ENCODE results near the gene MYH7. TPM values are rescaled to one million over a fixed set of nuclear protein-coding genes. Genes with fewer than 3 reads are reported as not detected.
"Not testable (repeated sequence)": the region's sequence is repeated elsewhere in the genome, so short reads cannot be mapped to it uniquely, and the experiment has no call there.

MYH7 gene
- total RNA-seq, 1 donor from 2014 or later = not detected

- no peaks in the 10 kb centered on the region for H3K36me3 Mint-ChIP-seq (ENCODE audit: unreplicated experiment)
- peaks cover 16% of the 10 kb centered on the region for H3K27me3 Mint-ChIP-seq (ENCODE audit: unreplicated experiment)
- H3K4me1 Mint-ChIP-seq (ENCODE audit: low read depth, unreplicated experiment) = peaks cover 2% of the 10 kb centered on the region
- no peak for TF ChIP-seq CTCF (IDR thresholded peaks at IDR 0.05; ENCODE audit: partially characterized antibody, unreplicated experiment)
- peaks cover 11% of the 10 kb centered on the region for H3K9me3 Mint-ChIP-seq (ENCODE audit: unreplicated experiment)
- no peak for DNase-seq
- H3K4me3 Mint-ChIP-seq (ENCODE audit: unreplicated experiment) = no peak overlapping the region
- H3K27ac Mint-ChIP-seq (ENCODE audit: unreplicated experiment) = no peak overlapping the region
Observed at GRCh38 chr14:23403908-23404307, 31.6 kb downstream of the MYH7 start.

GRCh38 chr14:23403139-23403438 is 32.4 kb downstream of the MYH7 start:
- no peaks in the 10 kb centered on the region for H3K36me3 Mint-ChIP-seq (ENCODE audit: unreplicated experiment)
- H3K4me3 Mint-ChIP-seq (ENCODE audit: unreplicated experiment) = no peak overlapping the region
- peaks cover 15% of the 10 kb centered on the region for H3K27me3 Mint-ChIP-seq (ENCODE audit: unreplicated experiment)
- H3K9me3 Mint-ChIP-seq (ENCODE audit: unreplicated experiment) = peaks cover 11% of the 10 kb centered on the region
- H3K27ac Mint-ChIP-seq (ENCODE audit: unreplicated experiment) = no peak overlapping the region
- no peaks in the 10 kb centered on the region for H3K4me1 Mint-ChIP-seq (ENCODE audit: low read depth, unreplicated experiment)
- no peak for DNase-seq
- TF ChIP-seq CTCF (IDR thresholded peaks at IDR 0.05; ENCODE audit: partially characterized antibody, unreplicated experiment) = no peak

- Mint-ChIP-seq H3K27ac (ENCODE audit: unreplicated experiment) (no peak overlapping the region), H3K4me1 (ENCODE audit: low read depth, unreplicated experiment) (no peaks in the 10 kb centered on the region), H3K4me3 (ENCODE audit: unreplicated experiment) (no peak overlapping the region), H3K9me3 (ENCODE audit: unreplicated experiment) (peaks cover 9% of the 10 kb centered on the region), H3K27me3 (ENCODE audit: unreplicated experiment) (peaks cover 12% of the 10 kb centered on the region), H3K36me3 (ENCODE audit: unreplicated experiment) (no peaks in the 10 kb centered on the region)
- TF ChIP-seq CTCF (IDR thresholded peaks at IDR 0.05; ENCODE audit: partially characterized antibody, unreplicated experiment) = no peak
- DNase-seq = no peak
Observed at GRCh38 chr14:23402296-23403138, 32.9 kb downstream of the MYH7 start.

- Mint-ChIP-seq H3K9me3 (ENCODE audit: unreplicated experiment) (peaks cover 8% of the 10 kb centered on the region), H3K4me1 (ENCODE audit: low read depth, unreplicated experiment) (no peaks in the 10 kb centered on the region), H3K4me3 (ENCODE audit: unreplicated experiment) (no peak overlapping the region), H3K27ac (ENCODE audit: unreplicated experiment) (no peak overlapping the region), H3K27me3 (ENCODE audit: unreplicated experiment) (peaks cover 12% of the 10 kb centered on the region), H3K36me3 (ENCODE audit: unreplicated experiment) (no peaks in the 10 kb centered on the region)
- no peak for DNase-seq
- no peak for TF ChIP-seq CTCF (IDR thresholded peaks at IDR 0.05; ENCODE audit: partially characterized antibody, unreplicated experiment)
Observed at GRCh38 chr14:23401291-23401690, 34.2 kb downstream of the MYH7 start.

- H3K9me3 Mint-ChIP-seq (ENCODE audit: unreplicated experiment); H3K4me3 Mint-ChIP-seq (ENCODE audit: unreplicated experiment); H3K27ac Mint-ChIP-seq (ENCODE audit: unreplicated experiment); H3K36me3 Mint-ChIP-seq (ENCODE audit: unreplicated experiment); DNase-seq; H3K27me3 Mint-ChIP-seq (ENCODE audit: unreplicated experiment); H3K4me1 Mint-ChIP-seq (ENCODE audit: low read depth, unreplicated experiment): not testable (repeated sequence)
Observed at GRCh38 chr14:23400496-23401149, 34.8 kb downstream of the MYH7 start.

Measured in glutamatergic neuron (in vitro differentiated cells).